Nephron progenitor cell (in vitro differentiated cells): ENCODE measurements around the gene CACNA2D3.

Source experiments
- DNase-seq: peaks from one replicate; pipeline ENCODE4 v3.0.0; 2021
- H3K27ac Mint-ChIP-seq: 2 replicates; pipeline ENCODE4 v1.8.0; 2021; ENCODE audit warnings: mild to moderate bottlenecking, moderate library complexity, mixed read lengths
- H3K27me3 Mint-ChIP-seq: 2 replicates; pipeline ENCODE4 v1.8.0; 2021; ENCODE audit warnings: mild to moderate bottlenecking, low read depth, mixed read lengths; ENCODE audit not compliant: poor library complexity
- H3K36me3 Mint-ChIP-seq: 2 replicates; pipeline ENCODE4 v1.8.0; 2021; ENCODE audit warnings: low read depth, mixed read lengths
- H3K4me1 Mint-ChIP-seq: 2 replicates; pipeline ENCODE4 v1.8.0; 2021; ENCODE audit warnings: mixed read lengths
- H3K4me3 Mint-ChIP-seq: 2 replicates; pipeline ENCODE4 v1.8.0; 2021; ENCODE audit warnings: mild to moderate bottlenecking, moderate library complexity, mixed read lengths
- H3K9me3 Mint-ChIP-seq: 2 replicates; pipeline ENCODE4 v1.8.0; 2021; ENCODE audit warnings: mild to moderate bottlenecking, moderate library complexity, mixed read lengths
- TF ChIP-seq, protein P1 (sequence below): fragments of 200-600 bp; sonication (generic); IDR thresholded peaks from 2 replicates; pipeline ENCODE4 v1.5.0; 2021; ENCODE audit warnings: antibody characterized with exemption

Gene CACNA2D3

GRCh38 chr3:54202054-54202453 lies 79.7 kb downstream of the CACNA2D3 start:
- no peaks in the 10 kb centered on the region for H3K4me1 Mint-ChIP-seq
- no peak overlapping the region for H3K27ac Mint-ChIP-seq
- H3K9me3 Mint-ChIP-seq = no peaks in the 10 kb centered on the region
- H3K27me3 Mint-ChIP-seq = peaks cover 6% of the 10 kb centered on the region
- TF ChIP-seq, protein P1, sequence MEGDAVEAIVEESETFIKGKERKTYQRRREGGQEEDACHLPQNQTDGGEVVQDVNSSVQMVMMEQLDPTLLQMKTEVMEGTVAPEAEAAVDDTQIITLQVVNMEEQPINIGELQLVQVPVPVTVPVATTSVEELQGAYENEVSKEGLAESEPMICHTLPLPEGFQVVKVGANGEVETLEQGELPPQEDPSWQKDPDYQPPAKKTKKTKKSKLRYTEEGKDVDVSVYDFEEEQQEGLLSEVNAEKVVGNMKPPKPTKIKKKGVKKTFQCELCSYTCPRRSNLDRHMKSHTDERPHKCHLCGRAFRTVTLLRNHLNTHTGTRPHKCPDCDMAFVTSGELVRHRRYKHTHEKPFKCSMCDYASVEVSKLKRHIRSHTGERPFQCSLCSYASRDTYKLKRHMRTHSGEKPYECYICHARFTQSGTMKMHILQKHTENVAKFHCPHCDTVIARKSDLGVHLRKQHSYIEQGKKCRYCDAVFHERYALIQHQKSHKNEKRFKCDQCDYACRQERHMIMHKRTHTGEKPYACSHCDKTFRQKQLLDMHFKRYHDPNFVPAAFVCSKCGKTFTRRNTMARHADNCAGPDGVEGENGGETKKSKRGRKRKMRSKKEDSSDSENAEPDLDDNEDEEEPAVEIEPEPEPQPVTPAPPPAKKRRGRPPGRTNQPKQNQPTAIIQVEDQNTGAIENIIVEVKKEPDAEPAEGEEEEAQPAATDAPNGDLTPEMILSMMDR = no peak
- no peaks in the 10 kb centered on the region for H3K36me3 Mint-ChIP-seq
- H3K4me3 Mint-ChIP-seq = no peak overlapping the region
- no peak for DNase-seq

- H3K36me3 Mint-ChIP-seq = no peaks in the 10 kb centered on the region
- H3K4me1 Mint-ChIP-seq = no peaks in the 10 kb centered on the region
- H3K27ac Mint-ChIP-seq = no peak overlapping the region
- TF ChIP-seq, protein P1 = no peak
- no peak for DNase-seq
- peaks cover 6% of the 10 kb centered on the region for H3K27me3 Mint-ChIP-seq
- H3K4me3 Mint-ChIP-seq = no peak overlapping the region
- H3K9me3 Mint-ChIP-seq = no peaks in the 10 kb centered on the region
These were observed 80.4 kb downstream of the CACNA2D3 start for GRCh38 chr3:54202651-54203248.

DNA sequence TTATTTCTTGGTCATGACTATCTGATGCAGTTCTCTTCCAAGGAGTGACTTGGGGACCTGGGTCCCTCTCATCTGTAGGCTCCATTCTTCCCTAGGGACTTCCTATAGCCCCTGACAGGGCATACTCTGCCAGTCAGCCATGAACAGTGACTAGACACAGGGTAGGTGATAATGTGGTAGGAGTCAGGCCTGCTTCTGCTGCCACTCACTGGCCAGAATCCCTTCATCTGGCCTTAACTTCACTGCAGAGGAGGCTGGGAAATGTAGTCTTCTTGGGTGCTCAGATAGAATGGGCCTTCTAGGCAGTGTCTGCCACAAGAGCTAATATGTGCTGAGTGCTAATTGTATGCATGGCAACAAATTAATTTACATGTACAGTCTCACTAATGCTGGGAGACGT lies 84.5 kb downstream of the CACNA2D3 start:
- H3K4me1 Mint-ChIP-seq = no peaks in the 10 kb centered on the region
- H3K27me3 Mint-ChIP-seq = peaks cover 6% of the 10 kb centered on the region
- TF ChIP-seq, protein P1 = no peak
- H3K4me3 Mint-ChIP-seq = no peak overlapping the region
- H3K9me3 Mint-ChIP-seq = peaks cover 7% of the 10 kb centered on the region
- no peak overlapping the region for H3K27ac Mint-ChIP-seq
- H3K36me3 Mint-ChIP-seq = no peaks in the 10 kb centered on the region
- DNase-seq = no peak

DNA sequence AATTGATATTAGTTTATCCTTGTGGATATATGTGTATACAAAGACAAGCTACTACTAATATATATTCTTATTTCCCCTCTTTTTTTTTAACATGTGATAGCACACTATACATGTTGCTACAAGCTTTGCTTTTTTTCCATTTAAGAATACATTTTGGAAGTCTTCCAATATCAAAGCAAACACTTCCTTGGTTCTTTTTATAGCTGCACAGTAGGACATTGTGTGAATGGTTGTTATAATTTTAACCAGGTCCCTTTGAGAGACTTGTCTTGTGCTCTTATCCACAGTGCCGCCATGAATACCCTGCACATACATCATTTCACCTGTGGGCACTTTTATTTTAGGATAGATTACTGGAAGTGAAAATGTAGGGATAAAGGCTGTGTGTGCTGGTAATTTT lies 88.7 kb downstream of the CACNA2D3 start:
- no peak overlapping the region for H3K27ac Mint-ChIP-seq
- TF ChIP-seq, protein P1 = no peak
- H3K27me3 Mint-ChIP-seq = no peaks in the 10 kb centered on the region
- DNase-seq = no peak
- peaks cover 14% of the 10 kb centered on the region for H3K9me3 Mint-ChIP-seq
- no peaks in the 10 kb centered on the region for H3K36me3 Mint-ChIP-seq
- peaks cover 8% of the 10 kb centered on the region for H3K4me1 Mint-ChIP-seq
- H3K4me3 Mint-ChIP-seq = no peak overlapping the region

DNA sequence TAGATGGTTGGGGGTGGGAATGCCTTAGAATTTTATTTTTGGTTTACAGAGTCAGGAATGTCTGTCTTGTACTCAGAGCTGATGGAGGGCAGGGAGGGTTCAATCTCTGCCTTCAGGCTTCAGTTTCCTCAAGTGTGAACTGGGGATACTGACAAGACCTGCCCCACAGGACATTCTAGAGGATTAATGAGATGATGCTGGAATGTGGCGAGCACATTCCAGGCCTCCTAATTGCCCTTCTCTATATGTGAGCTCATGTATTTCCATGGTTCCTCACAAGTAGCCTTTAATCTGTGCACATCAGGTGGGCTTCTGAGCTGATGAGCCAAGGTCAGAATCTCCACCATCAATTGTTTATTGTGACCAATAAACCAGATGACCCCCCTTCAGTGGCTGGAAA lies 90.4 kb downstream of the CACNA2D3 start:
- Mint-ChIP-seq H3K4me3 (no peak overlapping the region), H3K4me1 (peaks cover 8% of the 10 kb centered on the region), H3K27me3 (no peaks in the 10 kb centered on the region), H3K9me3 (peaks cover 14% of the 10 kb centered on the region), H3K36me3 (no peaks in the 10 kb centered on the region), H3K27ac (no peak overlapping the region)
- no peak for DNase-seq
- TF ChIP-seq, protein P1 = no peak

GRCh38 chr3:54213907-54214306 lies 91.6 kb downstream of the CACNA2D3 start:
- Mint-ChIP-seq H3K27ac (no peak overlapping the region), H3K9me3 (peaks cover 9% of the 10 kb centered on the region), H3K4me1 (peaks cover 8% of the 10 kb centered on the region), H3K36me3 (no peaks in the 10 kb centered on the region), H3K27me3 (no peaks in the 10 kb centered on the region), H3K4me3 (no peak overlapping the region)
- no peak for DNase-seq
- TF ChIP-seq, protein P1 = no peak
